GM19351 (cell line): ENCODE data around the gene RPL39L.
A peak's percentile ranks its signal among the peaks of the same experiment; 100 is the strongest.

Experiments
- ATAC-seq: cut with Tn5 transposase; IDR thresholded peaks from one replicate; pipeline ENCODE4 v1.9.1; 2021; ENCODE audit warnings: mild to moderate bottlenecking, moderate library complexity; ENCODE audit not compliant: unreplicated experiment

The RPL39L gene

GRCh38 chr3:187072102-187072501 lies 67.2 kb downstream of the RPL39L start:
- ATAC-seq: peak; percentile 29
